T-cell (primary cell): ENCODE measurements around the gene TCF12. TPM values are rescaled to one million over a fixed set of nuclear protein-coding genes. Genes with fewer than 3 reads are reported as not detected.

Experiments used
- ATAC-seq, 4 experiments: fragments of 200-7000 bp in 3 of 4; fragments of 150-1000 bp in 1 of 4; cut with Tn5 transposase; replicated peaks in 1 of 4; 1 replicate in 3 of 4; 2 replicates in 1 of 4; pipeline ENCODE4 v1.10.0; 2021; ENCODE audit warnings: moderate library complexity in 3 of 4, mild to moderate bottlenecking in 2 of 4, moderate number of reproducible peaks in 1 of 4
- CTCF ChIA-PET, 2 donors: fragments of 300-600 bp; sonication (Branson Sonifier 250); formaldehyde crosslinking; loops; one replicate each; lab custom pipeline; 2022; ENCODE audit warnings: antibody characterized with exemption in 2 of 2; lab: Charles Lee
- POLR2A ChIA-PET, 2 donors: fragments of 300-600 bp; sonication (Branson Sonifier 250); formaldehyde crosslinking; loops; one replicate each; lab custom pipeline; 2022; ENCODE audit warnings: antibody characterized with exemption in 2 of 2; lab: Charles Lee
- DNase-seq, 35 experiments: peaks; one replicate each; pipeline versions ENCODE4 v3.0.0 to v3.0.0-alpha.2; 2013 to 2023
- H3K27ac ChIP-seq: one replicate; pipeline ENCODE4 v1.5.1; 2013; ENCODE audit warnings: low read length
- H3K27me3 ChIP-seq, 2 experiments: replicated peaks in 1 of 2; 1 replicate in 1 of 2; 2 replicates in 1 of 2; pipeline versions ENCODE4 v1.6.1 to v1.7.0; 2013; ENCODE audit warnings: low read length in 1 of 2, mixed read lengths in 1 of 2; ENCODE audit not compliant: control insufficient read depth in 2 of 2, insufficient read depth in 2 of 2; ENCODE audit errors: extremely low read depth in 1 of 2
- H3K36me3 ChIP-seq, 2 donors: 1 replicate in 1 of 2; 2 replicates in 1 of 2; pipeline versions ENCODE4 v1.6.1 to v1.7.0; 2013; ENCODE audit warnings: low read length in 1 of 2; ENCODE audit not compliant: control insufficient read depth in 2 of 2, insufficient read depth in 1 of 2; ENCODE audit errors: extremely low read depth in 1 of 2
- H3K4me1 ChIP-seq, 2 experiments: 1 replicate in 1 of 2; 2 replicates in 1 of 2; pipeline versions ENCODE4 v1.6.1 to v1.7.0; 2013; ENCODE audit warnings: low read length in 2 of 2, mixed read lengths in 1 of 2; ENCODE audit not compliant: insufficient read depth in 2 of 2, control insufficient read depth in 1 of 2; ENCODE audit errors: extremely low read depth in 1 of 2
- H3K4me3 ChIP-seq, 2 donors: 1 replicate in 1 of 2; 2 replicates in 1 of 2; pipeline versions ENCODE4 v1.5.1 to v1.7.0; 2013; ENCODE audit warnings: mild to moderate bottlenecking in 2 of 2, low read length in 1 of 2, moderate library complexity in 1 of 2; ENCODE audit not compliant: control insufficient read depth in 1 of 2; ENCODE audit errors: extremely low read depth in 1 of 2
- H3K9me3 ChIP-seq: 2 replicates; pipeline ENCODE4 v1.7.0; 2013
- H3K27ac Mint-ChIP-seq, 2 donors: one replicate each; pipeline ENCODE4 v1.8.0; 2020 to 2021; ENCODE audit warnings: mild to moderate bottlenecking in 2 of 2, mixed read lengths in 2 of 2
- H3K27me3 Mint-ChIP-seq, 2 donors: one replicate each; pipeline ENCODE4 v1.8.0; 2021 to 2022; ENCODE audit warnings: mixed read lengths in 2 of 2
- H3K36me3 Mint-ChIP-seq: one replicate; pipeline ENCODE4 v1.8.0; 2021; ENCODE audit warnings: mixed read lengths
- H3K4me1 Mint-ChIP-seq, 3 donors: one replicate each; pipeline ENCODE4 v1.8.0; 2020 to 2022; ENCODE audit warnings: mixed read lengths in 3 of 3, mild to moderate bottlenecking in 1 of 3
- H3K4me3 Mint-ChIP-seq, 3 donors: one replicate each; pipeline ENCODE4 v1.8.0; 2020 to 2022; ENCODE audit warnings: mild to moderate bottlenecking in 3 of 3, mixed read lengths in 3 of 3, moderate library complexity in 3 of 3
- H3K9me3 Mint-ChIP-seq, 3 donors: one replicate each; pipeline ENCODE4 v1.8.0; 2020 to 2022; ENCODE audit warnings: mixed read lengths in 3 of 3
- WGBS: methylation state at CpG from one replicate; pipeline ENCODE4 v1.1.5; 2013; ENCODE audit warnings: missing lambda C conversion rate; ENCODE audit not compliant: insufficient coverage; 5-methylcytosine and 5-hydroxymethylcytosine counted together
- total RNA-seq, 35 experiments: library from RNA in 6 of 35; stranded (reverse) in 6 of 35; fragments of 120-200 nt in 1 of 35; gene quantifications; one replicate each; pipeline versions ENCODE4 v1.2.1 to v1.2.4 and lab custom pipeline; 2013 to 2026

Gene TCF12
- total RNA-seq, 5 donors from 2014 or later (not counting 1 experiment from before 2014, with no cell fraction given) = 68.0 to 94.3 (median 83.0) TPM

DNA sequence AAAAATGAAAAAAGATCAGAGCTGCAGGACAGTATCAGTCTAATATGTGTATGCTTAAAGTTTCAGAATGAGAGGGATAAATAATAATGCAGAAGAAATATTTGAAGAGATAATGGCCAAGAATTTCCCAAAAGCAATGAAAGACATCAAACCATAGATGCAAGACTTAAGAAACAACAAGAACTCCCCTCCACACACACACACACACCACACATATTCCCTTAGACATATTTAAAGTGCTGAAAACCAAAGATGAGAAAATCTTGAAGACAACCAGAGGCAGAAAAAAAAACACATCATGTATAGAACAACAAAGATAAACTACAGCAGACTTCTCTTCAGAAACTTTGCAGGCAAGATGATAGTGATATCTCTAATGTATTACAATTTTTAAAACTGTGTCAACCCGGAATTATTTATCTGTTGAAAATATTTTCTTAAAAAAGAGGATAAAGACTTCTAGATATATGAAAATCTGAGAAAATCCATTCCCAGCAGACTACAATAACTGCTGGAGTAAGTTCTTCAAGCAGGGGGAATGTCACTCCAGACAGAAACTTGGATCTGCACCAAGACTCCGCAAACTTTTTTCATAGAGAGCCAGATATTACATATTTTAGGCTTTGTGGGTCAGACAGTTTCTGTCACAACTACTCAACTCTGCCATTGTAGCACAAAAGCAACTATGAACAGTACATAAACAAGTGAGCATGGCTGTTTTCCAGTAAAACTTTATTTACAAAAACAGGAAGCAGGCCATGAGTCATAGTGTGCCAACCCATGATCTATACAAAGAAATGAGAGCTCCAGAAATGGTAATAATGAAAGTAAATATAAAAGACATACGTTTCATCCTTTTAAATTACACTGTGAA lies 234.5 kb downstream of the TCF12 start:
- H3K4me3 Mint-ChIP-seq = peak overlapping the region in 1 of 3 donors; percentile 31
- Histone ChIP-seq H3K27me3 (no peaks in the 10 kb centered on the region), H3K4me3 (no peak overlapping the region), H3K36me3 (peaks cover 0 to 3% of the 10 kb centered on the region in 2 donors), H3K27ac (no peak overlapping the region), H3K4me1 (no peaks in the 10 kb centered on the region), H3K9me3 (peaks cover 3% of the 10 kb centered on the region)
- CTCF ChIA-PET = interaction anchor here in 1 of 2 donors (0.5 kb wide), 1 partner anchor 910 kb away, joined by 4 read pairs; no protein-coding TSS in a partner anchor
- DNase-seq = no peak
- POLR2A ChIA-PET = no interaction called here
- H3K9me3 Mint-ChIP-seq = peaks cover 6 to 20% (median 8%) of the 10 kb centered on the region in 3 donors
- peak overlapping the region; percentile 36 to 62 for H3K27ac Mint-ChIP-seq
- WGBS = no CpG with 5 or more reads among the region's 3 CpGs
- peaks cover 54% of the 10 kb centered on the region for H3K36me3 Mint-ChIP-seq
- peaks cover 18 to 26% (median 20%) of the 10 kb centered on the region in 3 donors for H3K4me1 Mint-ChIP-seq
- H3K27me3 Mint-ChIP-seq = no peaks in the 10 kb centered on the region
- ATAC-seq = peak in 2 of 4 experiments; percentile 38 to 63

DNA sequence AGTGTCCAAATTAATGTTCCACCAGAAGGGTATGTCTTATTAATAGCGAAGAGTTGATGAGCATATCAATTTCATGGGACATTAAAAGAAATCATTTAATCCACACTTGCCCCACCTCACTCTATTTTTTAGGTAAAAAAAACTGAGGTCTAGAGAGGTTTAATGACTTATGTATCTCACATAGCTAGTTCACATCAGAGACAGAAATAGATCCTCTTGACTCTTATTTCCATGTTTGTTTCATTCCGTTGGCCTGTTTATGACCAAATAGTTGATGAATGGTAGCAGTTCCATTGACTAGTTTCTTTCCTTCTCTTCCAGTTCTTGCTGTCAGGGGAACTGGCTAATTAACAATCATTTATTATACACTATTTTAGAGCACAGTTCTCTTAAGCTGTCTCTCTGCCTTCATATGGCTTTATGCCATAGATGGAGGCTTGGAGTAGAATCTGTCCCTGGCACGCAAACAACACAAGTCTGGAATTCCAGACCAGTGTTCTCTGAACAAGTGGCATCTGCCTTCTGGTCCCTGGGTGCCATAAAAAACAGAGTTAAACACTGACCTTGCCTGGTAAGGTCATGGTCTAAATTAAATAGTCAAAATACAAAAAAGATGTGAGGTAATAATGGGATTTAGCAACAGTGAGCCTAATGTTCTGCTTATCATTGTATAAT lies 237.9 kb downstream of the TCF12 start:
- Histone ChIP-seq H3K36me3 (peaks cover 0 to 6% of the 10 kb centered on the region in 2 donors), H3K27ac (no peak overlapping the region), H3K9me3 (peaks cover 3% of the 10 kb centered on the region), H3K27me3 (no peaks in the 10 kb centered on the region), H3K4me1 (no peaks in the 10 kb centered on the region), H3K4me3 (no peak overlapping the region)
- Mint-ChIP-seq H3K27ac (no peak overlapping the region), H3K36me3 (peaks cover 47% of the 10 kb centered on the region), H3K27me3 (no peaks in the 10 kb centered on the region), H3K4me3 (no peak overlapping the region), H3K4me1 (peaks cover 18 to 27% (median 20%) of the 10 kb centered on the region in 3 donors), H3K9me3 (peaks cover 6 to 11% (median 6%) of the 10 kb centered on the region in 3 donors)
- no peak for ATAC-seq
- WGBS = no CpG with 5 or more reads among the region's 3 CpGs
- DNase-seq = no peak
- ChIA-PET CTCF (interaction anchor here (1.7 to 1.9 kb wide), 2 partner anchors 9 to 10 kb away, joined by 4 to 6 read pairs; no protein-coding TSS in a partner anchor), POLR2A (no interaction called here)

DNA sequence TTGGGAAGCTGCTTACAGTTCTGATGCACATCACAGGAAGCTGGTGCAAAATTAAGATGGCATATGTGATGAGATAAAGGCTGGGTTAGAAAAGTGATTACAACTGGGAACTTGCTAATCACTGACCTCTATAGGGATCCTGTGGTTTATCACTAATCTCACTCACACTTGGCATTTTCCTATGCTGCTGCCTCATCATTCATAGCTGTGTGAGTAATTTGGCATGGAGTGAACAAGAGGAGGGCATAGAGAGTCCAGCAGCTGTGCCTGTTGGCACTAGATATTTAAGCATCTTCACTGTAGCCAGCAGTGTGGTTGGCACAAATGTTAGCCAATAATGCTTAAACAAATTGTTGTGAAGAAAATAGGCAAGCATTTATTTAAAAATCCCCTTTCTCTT lies 240.1 kb downstream of the TCF12 start:
- H3K36me3 ChIP-seq = peaks cover 0 to 3% of the 10 kb centered on the region in 2 donors
- no peak overlapping the region for H3K27ac Mint-ChIP-seq
- peaks cover 31% of the 10 kb centered on the region for H3K36me3 Mint-ChIP-seq
- ATAC-seq (no peak), DNase-seq (no peak)
- no peaks in the 10 kb centered on the region for H3K4me1 ChIP-seq
- H3K4me1 Mint-ChIP-seq = peaks cover 4 to 10% (median 5%) of the 10 kb centered on the region in 3 donors
- no peaks in the 10 kb centered on the region for H3K9me3 ChIP-seq
- ChIA-PET CTCF (no interaction called here), POLR2A (no interaction called here)
- H3K27ac ChIP-seq = no peak overlapping the region
- no peaks in the 10 kb centered on the region for H3K9me3 Mint-ChIP-seq
- no peak overlapping the region for H3K4me3 Mint-ChIP-seq
- H3K4me3 ChIP-seq = no peak overlapping the region
- H3K27me3 ChIP-seq = no peaks in the 10 kb centered on the region
- no peaks in the 10 kb centered on the region for H3K27me3 Mint-ChIP-seq

DNA sequence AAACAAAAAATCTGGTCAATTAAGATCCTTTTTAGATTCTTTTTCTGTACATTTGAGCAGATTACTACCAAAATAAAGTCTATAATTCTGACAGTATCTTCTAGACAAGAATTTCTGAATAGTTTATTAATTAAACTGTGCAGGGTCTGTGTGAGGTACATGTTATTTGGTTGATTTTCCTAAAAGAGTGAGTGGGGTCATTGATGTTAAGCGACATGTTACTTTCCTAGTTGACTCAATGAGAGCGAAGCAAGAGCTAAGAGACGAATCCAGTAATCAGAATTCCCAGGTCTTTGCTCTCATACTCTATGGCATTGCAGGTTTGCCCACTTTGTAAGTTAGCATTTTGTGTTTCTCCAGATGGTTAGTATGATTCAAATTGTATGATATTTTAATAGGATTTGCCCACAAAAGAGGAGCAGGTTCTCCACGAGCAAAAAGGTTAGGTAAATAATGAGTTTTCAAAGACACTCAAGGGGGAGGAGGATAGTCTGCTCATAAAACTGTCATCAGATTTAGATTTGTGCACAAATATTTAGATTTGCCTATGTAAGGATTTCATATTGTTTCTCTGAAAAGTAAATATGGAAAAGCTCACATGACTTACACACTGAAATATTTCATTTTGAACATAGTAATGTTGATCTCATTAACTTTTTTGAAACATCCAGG lies 240.7 kb downstream of the TCF12 start:
- Histone ChIP-seq H3K4me1 (no peaks in the 10 kb centered on the region), H3K27ac (no peak overlapping the region), H3K27me3 (no peaks in the 10 kb centered on the region), H3K36me3 (peaks cover 0 to 3% of the 10 kb centered on the region in 2 donors), H3K4me3 (no peak overlapping the region), H3K9me3 (no peaks in the 10 kb centered on the region)
- H3K4me3 Mint-ChIP-seq = no peak overlapping the region
- H3K27ac Mint-ChIP-seq = no peak overlapping the region
- H3K9me3 Mint-ChIP-seq = no peaks in the 10 kb centered on the region
- H3K27me3 Mint-ChIP-seq = no peaks in the 10 kb centered on the region
- POLR2A ChIA-PET = no interaction called here
- ATAC-seq (no peak), DNase-seq (no peak)
- H3K4me1 Mint-ChIP-seq = peaks cover 0 to 8% (median 1%) of the 10 kb centered on the region in 3 donors
- 100% methylated on average over 2 of the region's 4 CpGs for whole genome bisulfite sequencing
- H3K36me3 Mint-ChIP-seq = peaks cover 32% of the 10 kb centered on the region
- CTCF ChIA-PET = no interaction called here

DNA sequence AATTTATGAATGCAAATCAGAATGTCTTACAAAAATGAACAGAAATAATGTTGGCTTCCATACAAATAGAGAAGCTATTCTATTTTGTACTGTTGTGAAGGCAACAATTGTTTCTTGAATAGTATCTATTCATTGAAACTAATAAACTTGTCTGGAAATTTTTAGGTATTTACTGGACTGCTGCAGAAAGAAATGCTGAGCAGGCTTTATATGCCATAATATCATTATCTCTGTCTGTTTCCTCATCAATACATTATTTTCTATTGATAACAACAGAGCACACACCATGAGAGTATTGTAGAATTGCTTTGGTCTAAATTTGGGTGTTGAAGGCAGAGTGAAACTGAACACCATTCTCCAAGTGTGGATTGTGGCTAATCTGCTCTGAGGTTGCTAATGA lies 241.3 kb downstream of the TCF12 start:
- Mint-ChIP-seq H3K27ac (no peak overlapping the region), H3K4me1 (peaks cover 0 to 5% (median 2%) of the 10 kb centered on the region in 3 donors), H3K36me3 (peaks cover 32% of the 10 kb centered on the region), H3K27me3 (no peaks in the 10 kb centered on the region), H3K9me3 (no peaks in the 10 kb centered on the region), H3K4me3 (no peak overlapping the region)
- CTCF ChIA-PET = no interaction called here
- Histone ChIP-seq H3K9me3 (no peaks in the 10 kb centered on the region), H3K27ac (no peak overlapping the region), H3K27me3 (no peaks in the 10 kb centered on the region), H3K4me1 (no peaks in the 10 kb centered on the region), H3K4me3 (no peak overlapping the region), H3K36me3 (peaks cover 0 to 3% of the 10 kb centered on the region in 2 donors)
- DNase-seq (no peak), ATAC-seq (no peak)
- POLR2A ChIA-PET = no interaction called here
